Measurements from ENCODE around the gene SRPK2.
"Not testable (repeated sequence)": the region's sequence is repeated elsewhere in the genome, so short reads cannot be mapped to it uniquely, and the experiment has no call there.

The SRPK2 gene

GRCh38 chr7:105249216-105249615, 139.5 kb downstream of the SRPK2 start:
- Histone ChIP-seq H3K4me3 (ENCODE audit: low read length) (no peak overlapping the region), H3K36me3 (ENCODE audit: insufficient read depth, low read length) (no peaks in the 10 kb centered on the region), H3K4me1 (ENCODE audit: control insufficient read depth, insufficient read depth, low read length) (peaks cover 23% of the 10 kb centered on the region), H3K9ac (ENCODE audit: low read depth, low read length) (no peak overlapping the region), H3K4me2 (ENCODE audit: low read length) (no peak overlapping the region), H3K9me3 (replicated peaks; ENCODE audit: low read length) (no peaks in the 10 kb centered on the region), H3K27me3 (ENCODE audit: control insufficient read depth, insufficient read depth, low read length) (no peaks in the 10 kb centered on the region)

DNA sequence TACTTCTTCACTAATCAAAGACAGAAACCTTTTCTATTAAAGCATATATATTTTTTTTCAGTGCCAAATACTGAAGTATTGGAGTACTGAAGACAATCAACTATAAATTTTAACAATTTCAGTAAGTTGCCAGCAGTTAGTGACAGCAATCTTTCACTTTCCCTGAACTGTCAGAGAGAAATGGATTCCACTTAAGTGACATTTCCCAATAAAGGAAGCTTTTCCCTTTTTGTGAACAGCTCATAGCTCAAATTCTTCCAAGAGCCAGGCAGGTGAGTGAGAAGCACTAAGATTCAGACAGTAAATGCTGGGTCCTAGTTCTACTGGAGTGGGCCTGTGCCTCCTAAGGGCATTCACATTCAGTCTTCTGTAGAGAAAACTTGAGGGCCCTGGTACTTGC, 142.0 kb downstream of the SRPK2 start:
- Histone ChIP-seq H3K4me1 (ENCODE audit: control insufficient read depth, insufficient read depth, low read length) (peaks cover 23% of the 10 kb centered on the region), H3K4me3 (ENCODE audit: low read length) (no peak overlapping the region), H3K4me2 (ENCODE audit: low read length) (no peak overlapping the region), H3K27me3 (ENCODE audit: control insufficient read depth, insufficient read depth, low read length) (no peaks in the 10 kb centered on the region), H3K9ac (ENCODE audit: low read depth, low read length) (no peak overlapping the region), H3K36me3 (ENCODE audit: insufficient read depth, low read length) (no peaks in the 10 kb centered on the region), H3K9me3 (replicated peaks; ENCODE audit: low read length) (no peaks in the 10 kb centered on the region)

DNA sequence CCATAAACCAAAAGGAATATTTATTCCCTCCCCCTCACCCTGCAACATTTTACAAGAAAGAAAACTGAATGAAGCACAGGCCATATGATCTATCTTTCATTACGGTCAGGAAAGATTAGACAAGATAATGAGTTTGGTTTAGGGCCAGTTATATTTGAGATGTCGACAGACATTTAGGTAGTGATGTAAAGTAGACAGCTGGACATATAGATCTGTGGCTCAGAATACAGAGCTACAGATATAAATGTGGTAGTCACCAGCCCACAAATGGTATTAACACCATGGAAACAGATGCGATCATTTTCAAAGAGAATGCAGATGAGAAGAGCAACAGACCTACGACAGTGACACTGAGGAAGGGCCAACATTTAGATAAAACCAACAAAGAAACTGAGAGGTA, 142.5 kb downstream of the SRPK2 start:
- no peaks in the 10 kb centered on the region for H3K36me3 ChIP-seq (ENCODE audit: insufficient read depth, low read length)
- H3K9ac ChIP-seq (ENCODE audit: low read depth, low read length), result no peak overlapping the region
- peaks cover 23% of the 10 kb centered on the region for H3K4me1 ChIP-seq (ENCODE audit: control insufficient read depth, insufficient read depth, low read length)
- H3K27me3 ChIP-seq (ENCODE audit: control insufficient read depth, insufficient read depth, low read length), result no peaks in the 10 kb centered on the region
- no peak overlapping the region for H3K4me2 ChIP-seq (ENCODE audit: low read length)
- no peak overlapping the region for H3K4me3 ChIP-seq (ENCODE audit: low read length)
- H3K9me3 ChIP-seq (replicated peaks; ENCODE audit: low read length), result no peaks in the 10 kb centered on the region

DNA sequence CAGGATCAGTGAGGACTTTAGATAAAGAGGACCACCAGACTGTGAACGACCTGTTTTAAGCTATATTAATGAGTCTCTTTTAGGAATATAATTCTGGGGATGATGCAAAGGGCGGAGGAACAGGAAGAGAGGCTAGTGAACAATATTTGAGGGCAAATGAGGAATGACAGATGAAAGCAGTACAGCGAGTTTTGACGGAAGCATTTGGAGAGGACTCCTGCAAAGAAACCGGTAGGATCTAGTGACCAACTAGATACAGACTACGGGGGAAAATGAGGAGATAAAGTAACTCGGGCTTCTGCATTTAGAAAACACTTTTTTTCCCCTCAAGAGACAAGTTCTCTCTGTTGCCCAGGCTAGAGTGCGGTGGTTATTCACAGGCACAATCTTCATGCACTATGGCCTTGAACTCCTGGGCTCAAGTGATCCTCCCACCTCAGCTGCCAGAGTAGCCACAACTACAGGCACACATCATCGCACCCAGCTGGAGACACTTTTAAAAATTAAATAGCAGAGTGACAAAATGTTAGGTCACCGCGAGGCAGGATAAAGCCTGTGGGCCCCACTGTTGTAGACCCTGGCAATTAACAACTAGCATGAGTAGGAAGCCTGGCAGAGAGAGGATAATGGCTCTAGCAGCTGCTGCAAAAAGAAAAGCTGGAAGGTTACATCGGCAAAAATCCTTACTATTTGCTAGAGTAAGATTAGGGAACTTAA, 143.2 kb downstream of the SRPK2 start:
- Histone ChIP-seq H3K9me3 (replicated peaks; ENCODE audit: low read length) (no peaks in the 10 kb centered on the region), H3K9ac (ENCODE audit: low read depth, low read length) (no peak overlapping the region), H3K27me3 (ENCODE audit: control insufficient read depth, insufficient read depth, low read length) (no peaks in the 10 kb centered on the region), H3K4me2 (ENCODE audit: low read length) (peak overlapping the region; percentile 26), H3K36me3 (ENCODE audit: insufficient read depth, low read length) (no peaks in the 10 kb centered on the region), H3K4me3 (ENCODE audit: low read length) (no peak overlapping the region), H3K4me1 (ENCODE audit: control insufficient read depth, insufficient read depth, low read length) (peaks cover 23% of the 10 kb centered on the region)

- Histone ChIP-seq H3K9me3 (replicated peaks; ENCODE audit: low read length) (no peaks in the 10 kb centered on the region), H3K9ac (ENCODE audit: low read depth, low read length) (no peak overlapping the region), H3K4me1 (ENCODE audit: control insufficient read depth, insufficient read depth, low read length) (peaks cover 23% of the 10 kb centered on the region), H3K4me3 (ENCODE audit: low read length) (no peak overlapping the region), H3K27me3 (ENCODE audit: control insufficient read depth, insufficient read depth, low read length) (no peaks in the 10 kb centered on the region), H3K36me3 (ENCODE audit: insufficient read depth, low read length) (no peaks in the 10 kb centered on the region), H3K4me2 (ENCODE audit: low read length) (no peak overlapping the region)
Measured at GRCh38 chr7:105244594-105244993, 144.1 kb downstream of the SRPK2 start.

GRCh38 chr7:105241198-105241597, 147.5 kb downstream of the SRPK2 start:
- no peaks in the 10 kb centered on the region for H3K27me3 ChIP-seq (ENCODE audit: control insufficient read depth, insufficient read depth, low read length)
- H3K9me3 ChIP-seq (replicated peaks; ENCODE audit: low read length), result no peaks in the 10 kb centered on the region
- no peak overlapping the region for H3K4me2 ChIP-seq (ENCODE audit: low read length)
- H3K36me3 ChIP-seq (ENCODE audit: insufficient read depth, low read length), result no peaks in the 10 kb centered on the region
- peaks cover 17% of the 10 kb centered on the region for H3K4me1 ChIP-seq (ENCODE audit: control insufficient read depth, insufficient read depth, low read length)
- H3K4me3 ChIP-seq (ENCODE audit: low read length), result no peak overlapping the region
- H3K9ac ChIP-seq (ENCODE audit: low read depth, low read length), result no peak overlapping the region

DNA sequence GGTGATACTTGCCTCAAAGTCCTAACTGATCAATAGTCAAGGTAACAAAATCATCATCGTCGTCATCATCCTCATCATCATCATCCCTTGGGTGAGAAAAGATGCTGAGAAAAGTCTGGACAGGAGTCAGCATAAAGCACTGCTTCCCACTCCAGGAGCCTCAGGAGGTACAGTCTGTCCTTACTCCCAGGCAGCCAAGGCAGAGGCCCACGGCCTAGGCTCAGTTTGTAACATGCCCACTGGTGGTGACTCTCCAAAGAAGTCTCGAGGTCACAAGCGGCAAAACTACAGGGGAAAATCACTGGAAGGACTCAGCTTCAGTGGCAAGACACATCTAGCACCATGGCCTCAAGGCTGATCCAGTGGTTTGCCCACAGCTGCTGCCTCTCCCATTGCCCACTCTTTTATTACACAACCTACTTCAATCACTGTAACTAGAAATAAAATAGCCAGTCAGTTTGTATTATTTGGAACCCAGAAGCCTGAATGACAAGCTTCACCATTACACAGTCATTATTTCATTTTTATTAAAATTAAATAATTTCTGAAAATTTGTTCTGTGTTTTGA, 150.4 kb downstream of the SRPK2 start:
- Histone ChIP-seq H3K9ac (ENCODE audit: low read depth, low read length) (no peak overlapping the region), H3K4me1 (ENCODE audit: control insufficient read depth, insufficient read depth, low read length) (peaks cover 7% of the 10 kb centered on the region), H3K9me3 (replicated peaks; ENCODE audit: low read length) (no peaks in the 10 kb centered on the region), H3K36me3 (ENCODE audit: insufficient read depth, low read length) (no peaks in the 10 kb centered on the region), H3K4me2 (ENCODE audit: low read length) (no peak overlapping the region), H3K27me3 (ENCODE audit: control insufficient read depth, insufficient read depth, low read length) (no peaks in the 10 kb centered on the region), H3K4me3 (ENCODE audit: low read length) (no peak overlapping the region)

- Histone ChIP-seq H3K36me3 (ENCODE audit: insufficient read depth, low read length) (peaks cover 4% of the 10 kb centered on the region), H3K27me3 (ENCODE audit: control insufficient read depth, insufficient read depth, low read length) (no peaks in the 10 kb centered on the region), H3K4me2 (ENCODE audit: low read length) (no peak overlapping the region), H3K9me3 (replicated peaks; ENCODE audit: low read length) (no peaks in the 10 kb centered on the region), H3K4me3 (ENCODE audit: low read length) (no peak overlapping the region), H3K9ac (ENCODE audit: low read depth, low read length) (no peak overlapping the region), H3K4me1 (ENCODE audit: control insufficient read depth, insufficient read depth, low read length) (peaks cover 17% of the 10 kb centered on the region)
Measured at GRCh38 chr7:105234886-105235285, 153.8 kb downstream of the SRPK2 start.

- H3K4me2 ChIP-seq (ENCODE audit: low read length); H3K4me3 ChIP-seq (ENCODE audit: low read length); H3K36me3 ChIP-seq (ENCODE audit: insufficient read depth, low read length); H3K9me3 ChIP-seq (replicated peaks; ENCODE audit: low read length); H3K9ac ChIP-seq (ENCODE audit: low read depth, low read length); H3K27me3 ChIP-seq (ENCODE audit: control insufficient read depth, insufficient read depth, low read length): not testable (repeated sequence)
- H3K4me1 ChIP-seq (ENCODE audit: control insufficient read depth, insufficient read depth, low read length), result peaks cover 18% of the 10 kb centered on the region
Measured at GRCh38 chr7:105232829-105233291, 155.9 kb downstream of the SRPK2 start.

DNA sequence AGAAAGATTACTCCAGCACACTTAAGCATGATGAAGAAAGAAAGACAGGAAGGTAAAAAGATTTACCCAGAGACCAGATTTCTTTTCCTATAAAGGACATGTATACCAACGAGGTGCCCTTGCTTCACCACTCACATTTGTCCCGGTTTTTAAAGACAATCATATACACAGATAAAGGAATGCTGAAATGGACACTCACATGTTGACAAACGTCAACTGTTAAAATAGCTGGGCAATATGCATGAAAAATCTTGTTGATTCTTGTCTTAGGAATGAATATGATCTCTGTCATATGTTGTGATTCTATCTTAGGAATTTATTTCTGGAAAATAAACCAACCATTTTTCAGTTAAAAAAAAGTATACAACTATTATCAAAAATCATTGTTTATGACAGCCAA, 158.2 kb downstream of the SRPK2 start:
- Histone ChIP-seq H3K9ac (ENCODE audit: low read depth, low read length) (no peak overlapping the region), H3K36me3 (ENCODE audit: insufficient read depth, low read length) (peaks cover 4% of the 10 kb centered on the region)

GRCh38 chr7:105229641-105230040, 159.1 kb downstream of the SRPK2 start:
- Histone ChIP-seq H3K9ac (ENCODE audit: low read depth, low read length) (no peak overlapping the region), H3K9me3 (replicated peaks; ENCODE audit: low read length) (no peaks in the 10 kb centered on the region), H3K4me2 (ENCODE audit: low read length) (no peak overlapping the region), H3K27me3 (ENCODE audit: control insufficient read depth, insufficient read depth, low read length) (no peaks in the 10 kb centered on the region), H3K4me3 (ENCODE audit: low read length) (no peak overlapping the region), H3K36me3 (ENCODE audit: insufficient read depth, low read length) (peaks cover 4% of the 10 kb centered on the region), H3K4me1 (ENCODE audit: control insufficient read depth, insufficient read depth, low read length) (peaks cover 24% of the 10 kb centered on the region)

More for the DNA sequence above, 158.2 kb downstream of the SRPK2 start:
- H3K9me3 ChIP-seq (replicated peaks; ENCODE audit: low read length), result no peaks in the 10 kb centered on the region
- peaks cover 15% of the 10 kb centered on the region for H3K4me1 ChIP-seq (ENCODE audit: control insufficient read depth, insufficient read depth, low read length)
- no peaks in the 10 kb centered on the region for H3K27me3 ChIP-seq (ENCODE audit: control insufficient read depth, insufficient read depth, low read length)
- no peak overlapping the region for H3K4me3 ChIP-seq (ENCODE audit: low read length)
- no peak overlapping the region for H3K4me2 ChIP-seq (ENCODE audit: low read length)

DNA sequence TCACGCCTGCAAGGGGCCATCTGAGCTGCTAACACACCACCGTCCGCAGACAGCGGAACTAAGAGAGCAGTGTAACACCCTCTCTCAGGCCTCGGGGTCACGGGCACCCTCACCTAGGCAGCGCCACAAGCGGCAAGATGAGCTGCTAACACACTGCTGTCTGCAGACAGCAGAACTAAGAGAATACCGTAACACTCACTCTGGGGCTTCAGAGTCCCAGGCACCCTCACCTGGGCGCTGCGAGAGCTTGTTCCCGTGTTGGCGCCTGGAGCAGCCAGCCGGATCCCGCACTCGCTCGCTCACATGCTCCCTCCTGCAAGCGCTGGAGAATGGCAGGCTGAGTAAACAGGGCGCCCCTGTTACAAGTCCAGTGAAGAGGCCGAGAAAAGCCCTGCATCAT, 160.2 kb downstream of the SRPK2 start:
- H3K4me1 ChIP-seq (ENCODE audit: control insufficient read depth, insufficient read depth, low read length), result peaks cover 25% of the 10 kb centered on the region

More for the DNA sequence above, 160.2 kb downstream of the SRPK2 start:
- Histone ChIP-seq H3K4me2 (ENCODE audit: low read length) (no peak overlapping the region), H3K9me3 (replicated peaks; ENCODE audit: low read length) (no peaks in the 10 kb centered on the region), H3K36me3 (ENCODE audit: insufficient read depth, low read length) (peaks cover 4% of the 10 kb centered on the region), H3K4me3 (ENCODE audit: low read length) (no peak overlapping the region), H3K27me3 (ENCODE audit: control insufficient read depth, insufficient read depth, low read length) (no peaks in the 10 kb centered on the region), H3K9ac (ENCODE audit: low read depth, low read length) (no peak overlapping the region)
